ENCODE measurements around the gene ADK. TPM values are rescaled to one million over a fixed set of nuclear protein-coding genes. Genes with fewer than 3 reads are reported as not detected.

The ADK gene
- total and polyA plus RNA-seq, 2 of the 4 experiments (the other 2 are of a cell fraction): 30.6 to 40.9 TPM

DNA sequence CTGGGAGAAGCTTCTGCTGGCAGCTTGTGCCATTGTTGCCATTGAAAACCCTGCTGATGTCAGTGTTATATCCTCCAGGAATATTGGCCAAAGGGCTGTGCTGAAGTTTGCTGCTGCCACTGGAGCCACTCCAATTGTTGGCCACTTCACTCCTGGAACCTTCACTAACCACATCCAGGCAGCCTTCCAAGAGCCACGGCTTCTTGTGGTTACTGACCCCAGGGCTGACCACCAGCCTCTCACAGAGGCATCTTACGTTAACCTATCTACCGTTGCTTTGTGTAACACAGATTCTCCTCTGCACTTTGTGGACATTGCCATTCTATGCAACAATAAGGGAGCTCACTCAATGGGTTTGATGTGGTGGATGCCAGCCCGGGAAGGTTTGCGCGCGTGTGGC lies 220.7 kb downstream of the ADK start:
- H3K4me3 ChIP-seq (ENCODE audit: insufficient read depth, low read depth, low read length): no peak overlapping the region
- no peak overlapping the region for H3K27ac ChIP-seq (ENCODE audit: insufficient read depth, low read length)
- no CpG with 5 or more reads among the region's 7 CpGs for WGBS, 2 experiments (ENCODE audit: extremely low coverage in 2 of 2, insufficient read length in 1 of 2)
- ChIA-PET CTCF (no interaction called here), POLR2A (ENCODE audit: unreplicated experiment) (no interaction called here)
- H2BK20ac ChIP-seq (ENCODE audit: low read depth, low read length): no peak overlapping the region
- no peak overlapping the region for H3K4ac ChIP-seq (ENCODE audit: low read depth, low read length)
- intact Hi-C loops (cut with micrococcal nuclease) (no loop called here), dilution Hi-C loops (cut with HindIII; ENCODE audit: low sequenced_read_pairs, unreplicated experiment) (no loop called here), in situ Hi-C loops (cut with MboI; ENCODE audit: low sequenced_read_pairs) (no loop called here)
- no peak overlapping the region for H3K56ac ChIP-seq (ENCODE audit: extremely low read depth, insufficient read depth, low read length)
- no peak overlapping the region for H2BK15ac ChIP-seq (ENCODE audit: low read depth, low read length)
- H2AFZ ChIP-seq (replicated peaks; ENCODE audit: low read length, poor library complexity): no peak overlapping the region
- H3K9me3 ChIP-seq (ENCODE audit: control insufficient read depth, insufficient read depth, low read length): no peaks in the 10 kb centered on the region
- H4K91ac ChIP-seq (ENCODE audit: insufficient read depth, low read depth, low read length): no peak overlapping the region
- H3K4me1 ChIP-seq (ENCODE audit: control insufficient read depth, insufficient read depth, low read length): no peaks in the 10 kb centered on the region; the same call in 1 of the 2 replicates
- no peaks in the 10 kb centered on the region for H3K36me3 ChIP-seq (ENCODE audit: control insufficient read depth, insufficient read depth, low read length)
- no peak overlapping the region for H3K4me2 ChIP-seq (ENCODE audit: low read depth, low read length)
- H4K8ac ChIP-seq (ENCODE audit: low read depth in 2 of 2, low read length in 2 of 2): no peak overlapping the region
- no peak overlapping the region for H3K18ac ChIP-seq (ENCODE audit: low read depth, low read length)
- H3K9ac ChIP-seq (ENCODE audit: low read depth, low read length): no peak overlapping the region
- no peak overlapping the region for H2AK9ac ChIP-seq (replicated peaks; ENCODE audit: low read depth, low read length, poor library complexity)
- peak; percentile 51 for DNase-seq
- no peaks in the 10 kb centered on the region for H3K27me3 ChIP-seq (ENCODE audit: control insufficient read depth, insufficient read depth, low read length)
- no peak overlapping the region for H2BK5ac ChIP-seq (ENCODE audit: low read depth, low read length, poor library complexity, severe bottlenecking)
- H4K20me1 ChIP-seq (ENCODE audit: insufficient read depth, low read length): no peaks in the 10 kb centered on the region
- H2AK5ac ChIP-seq (ENCODE audit: low read depth, low read length): no peak overlapping the region
- peaks cover 11% of the 10 kb centered on the region; the same call in 1 of the 2 replicates for H3K9me1 ChIP-seq (ENCODE audit: insufficient read depth, low read length)
- no peak overlapping the region for H4K5ac ChIP-seq (ENCODE audit: low read depth, low read length)
- peaks cover 6 to 25% of the 10 kb centered on the region in 2 experiments for H3K79me1 ChIP-seq (ENCODE audit: low read depth in 1 of 2, low read length in 2 of 2)
- H3K14ac ChIP-seq (replicated peaks; ENCODE audit: low read depth, low read length): 0 out of 2 replicates have a peak overlapping the region, but pooled peaks have one; percentile 36
- BruUV-seq (replicated peaks): no TSS peak
- H2BK120ac ChIP-seq (ENCODE audit: low read depth, low read length): no peak overlapping the region
- no peak for ATAC-seq (ENCODE audit: low read depth)
- peak overlapping the region; percentile 25; the same call in 1 of the 2 replicates for H3K23ac ChIP-seq (ENCODE audit: low read depth, low read length)
- TF ChIP-seq CEBPB (IDR thresholded peaks at IDR 0.05; ENCODE audit: low read depth, low read length) (no peak), RFX5 (IDR thresholded peaks at IDR 0.05; ENCODE audit: low read depth, low read length) (no peak), BHLHE40 (IDR thresholded peaks at IDR 0.05; ENCODE audit: low read depth, low read length) (no peak), SMC3 (IDR thresholded peaks at IDR 0.05; ENCODE audit: low read depth, low read length) (no peak), MAZ (IDR thresholded peaks at IDR 0.05; ENCODE audit: borderline replicate concordance, low read depth, low read length) (no peak)

All from IMR-90 (cell line).